Cardiac fibroblast (primary cell): ENCODE measurements around the gene CNOT4.
A peak's percentile ranks its signal among the peaks of the same experiment; 100 is the strongest.
"Not testable (repeated sequence)": the region's sequence is repeated elsewhere in the genome, so short reads cannot be mapped to it uniquely, and the experiment has no call there.

Experiments used
- DNase-seq, 2 donors: peaks; one replicate each; pipeline versions ENCODE4 v3.0.0 to v3.0.0-alpha.2; 2010; ENCODE audit warnings: low read depth in 2 of 2
- H3K4me3 ChIP-seq, 2 donors: replicated peaks in 1 of 2; 1 replicate in 1 of 2; 2 replicates in 1 of 2; pipeline ENCODE4 v1.5.1; 2011; ENCODE audit warnings: low read depth in 2 of 2, low read length in 2 of 2, mild to moderate bottlenecking in 2 of 2, moderate library complexity in 1 of 2
- CTCF ChIP-seq: IDR thresholded peaks from one replicate; pipeline ENCODE4 v1.5.1; 2011; ENCODE audit warnings: low read depth, mild to moderate bottlenecking, low read length, inconsistent platforms

Gene CNOT4

GRCh38 chr7:135508883-135509588 lies 866 bp downstream of the CNOT4 start:
- DNase-seq: peak; percentile 34 to 35
- H3K4me3 ChIP-seq: peak overlapping the region; percentile 80 to 95
- TF ChIP-seq CTCF: no peak

DNA sequence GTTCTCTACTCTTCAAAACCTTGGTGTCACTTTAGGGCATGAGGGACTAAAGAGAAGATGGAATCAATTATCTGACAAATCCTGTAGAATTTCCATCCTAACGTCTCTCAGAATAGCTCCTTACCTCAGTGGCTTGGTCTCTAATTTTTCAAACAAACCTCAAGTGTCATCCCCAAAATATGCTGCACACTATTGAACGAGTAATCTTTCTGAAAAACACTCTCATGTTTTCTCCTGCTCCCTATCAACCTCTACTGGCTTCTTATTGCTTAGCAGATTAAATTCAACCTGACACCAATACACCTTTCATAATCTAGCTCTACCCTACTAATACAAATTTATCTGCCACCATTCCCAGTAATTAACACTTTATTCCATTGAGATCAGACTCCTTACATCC lies 8.5 kb downstream of the CNOT4 start:
- DNase-seq: peak in 1 of 2 donors; percentile 40

DNA sequence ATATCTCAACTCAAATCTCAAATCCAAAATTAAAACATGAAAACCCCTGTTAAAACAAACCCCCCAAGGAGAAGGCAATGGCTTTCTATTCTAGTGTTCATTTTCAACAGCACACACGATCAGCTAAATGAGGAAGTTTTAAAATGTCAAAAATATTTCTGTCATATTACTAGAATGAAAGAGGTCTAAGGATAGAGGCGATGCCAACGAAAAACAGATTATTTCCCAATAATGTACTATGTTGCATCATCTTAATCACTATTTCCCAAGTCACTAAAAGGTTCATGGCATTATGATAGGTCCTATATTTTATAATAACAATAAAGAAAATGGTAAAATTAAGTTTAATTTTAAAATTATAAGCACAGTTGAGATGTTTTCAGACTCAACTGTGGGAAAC lies 10.1 kb downstream of the CNOT4 start:
- TF ChIP-seq CTCF: no peak
- DNase-seq: peak; percentile 18 to 28
- no peak overlapping the region for H3K4me3 ChIP-seq

More for the DNA sequence above, 8.5 kb downstream of the CNOT4 start:
- no peak overlapping the region for H3K4me3 ChIP-seq
- TF ChIP-seq CTCF: no peak

DNA sequence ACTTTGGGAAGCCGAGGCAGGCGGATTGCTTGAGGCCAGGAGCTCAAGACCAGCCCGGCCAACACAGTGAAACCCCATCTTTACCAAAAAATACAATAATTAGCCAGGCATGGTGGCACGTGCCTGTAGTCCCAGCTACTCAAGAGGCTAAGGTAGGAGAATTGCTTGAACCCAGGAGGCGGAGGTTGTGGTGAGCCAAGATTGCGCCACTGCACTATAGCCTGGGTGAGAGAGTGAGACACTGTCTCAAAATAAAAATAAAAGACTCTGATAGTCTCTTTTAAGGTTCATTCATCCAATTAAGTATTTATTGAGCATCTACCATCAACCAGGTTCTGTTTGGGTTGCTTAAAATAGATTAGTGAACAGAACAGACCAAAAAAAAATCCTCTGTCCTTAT lies 12.7 kb downstream of the CNOT4 start:
- not testable (repeated sequence) for H3K4me3 ChIP-seq, DNase-seq

- peak; percentile 52 to 60 for DNase-seq
- no peak overlapping the region for H3K4me3 ChIP-seq
- no peak for TF ChIP-seq CTCF
These were observed 16.5 kb downstream of the CNOT4 start for GRCh38 chr7:135493362-135493761.

DNA sequence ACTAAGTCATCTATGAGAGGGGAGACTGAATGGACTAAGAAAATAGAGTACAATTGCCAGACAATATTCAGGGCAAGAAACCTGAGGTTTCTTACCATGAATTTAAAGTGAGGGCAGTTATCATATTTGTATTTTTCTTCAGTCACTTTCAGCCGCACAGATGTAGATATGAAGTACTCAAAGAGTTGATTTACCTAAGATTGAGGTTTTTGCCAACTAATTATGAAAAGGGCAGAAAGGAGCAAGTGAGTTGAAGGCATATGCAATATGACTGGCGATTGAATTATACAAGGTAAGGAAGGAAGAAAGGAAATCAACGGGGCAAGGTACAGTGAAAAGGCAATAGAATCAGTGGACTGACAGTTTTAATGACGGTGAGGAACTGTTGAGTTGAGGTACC lies 17.8 kb downstream of the CNOT4 start:
- no peak for DNase-seq
- no peak overlapping the region for H3K4me3 ChIP-seq
- no peak for TF ChIP-seq CTCF

DNA sequence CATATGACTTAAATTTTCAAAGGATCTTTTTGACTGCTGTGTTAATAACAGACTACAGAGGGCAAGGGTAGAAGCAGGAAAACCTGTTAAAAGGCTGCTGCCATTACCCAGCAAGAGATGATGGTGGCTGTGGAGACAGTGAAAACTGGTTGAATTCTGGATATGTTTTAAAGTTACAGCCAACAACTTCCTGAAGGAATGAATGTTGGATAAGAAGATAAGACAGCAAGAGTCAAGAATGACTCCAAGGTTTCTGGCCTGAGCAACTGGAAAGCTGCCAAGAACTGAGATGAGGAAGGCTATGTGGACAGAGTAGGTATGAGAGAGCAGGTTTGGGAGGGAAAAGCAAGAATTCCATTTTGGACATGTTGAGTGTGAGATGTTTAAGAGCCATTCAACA lies 19.1 kb downstream of the CNOT4 start:
- H3K4me3 ChIP-seq: no peak overlapping the region
- peak; percentile 66 for DNase-seq
- no peak for TF ChIP-seq CTCF
